DOHH2 (cell line): ENCODE measurements around the gene C3orf18.

Experiments used
- H3F3A ChIP-seq: fragments of 200-600 bp; sonication (generic), shearing (Covaris generic); 2 replicates; pipeline ENCODE4 v1.6.0; 2016; ENCODE audit warnings: antibody characterized with exemption, mild to moderate bottlenecking; ENCODE audit not compliant: control insufficient read depth, insufficient read depth
- H3K27ac ChIP-seq: fragments of 200-600 bp; sonication (generic); 2 replicates; pipeline ENCODE4 v1.5.1; 2014; ENCODE audit warnings: low read depth, mild to moderate bottlenecking, low read length, moderate library complexity
- H3K27me3 ChIP-seq: fragments of 200-600 bp; sonication (generic); 2 replicates; pipeline ENCODE4 v1.6.1; 2014; ENCODE audit warnings: mild to moderate bottlenecking, low read length, mixed read lengths; ENCODE audit not compliant: control insufficient read depth
- H3K36me3 ChIP-seq: fragments of 200-600 bp; sonication (generic); 2 replicates; pipeline ENCODE4 v1.6.1; 2014; ENCODE audit warnings: mild to moderate bottlenecking, low read length, moderate library complexity, mixed read lengths; ENCODE audit not compliant: control insufficient read depth
- H3K4me1 ChIP-seq: fragments of 200-600 bp; sonication (generic); 2 replicates; pipeline ENCODE4 v1.6.1; 2014; ENCODE audit warnings: mild to moderate bottlenecking, low read length, mixed read lengths; ENCODE audit not compliant: control insufficient read depth
- H3K4me2 ChIP-seq: fragments of 200-600 bp; sonication (generic); 2 replicates; pipeline ENCODE4 v1.6.0; 2014; ENCODE audit warnings: mild to moderate bottlenecking, low read length, moderate library complexity
- H3K4me3 ChIP-seq: fragments of 200-600 bp; sonication (generic); 2 replicates; pipeline ENCODE4 v1.5.1; 2014; ENCODE audit warnings: mild to moderate bottlenecking, low read length, mixed read lengths
- H3K79me2 ChIP-seq: fragments of 200-600 bp; sonication (generic); 2 replicates; pipeline ENCODE4 v1.6.1; 2014; ENCODE audit warnings: mild to moderate bottlenecking, low read length, mixed read lengths; ENCODE audit not compliant: control insufficient read depth
- H3K9me2 ChIP-seq: fragments of 200-600 bp; sonication (generic); replicated peaks from 2 replicates; pipeline ENCODE4 v1.6.1; 2014; ENCODE audit warnings: mild to moderate bottlenecking, low read length, mixed read lengths; ENCODE audit not compliant: control insufficient read depth
- H3K9me3 ChIP-seq: fragments of 200-600 bp; sonication (generic); 2 replicates; pipeline ENCODE4 v1.6.1; 2014; ENCODE audit warnings: antibody characterized with exemption, low read length, mixed read lengths; ENCODE audit not compliant: control insufficient read depth, insufficient read depth
- H4K20me1 ChIP-seq: fragments of 200-600 bp; sonication (generic); 2 replicates; pipeline ENCODE4 v1.6.0; 2014; ENCODE audit warnings: low read depth, mild to moderate bottlenecking, antibody characterized with exemption, low read length, moderate library complexity; ENCODE audit not compliant: control insufficient read depth, insufficient read depth
- EZH2phosphoT487 ChIP-seq: fragments of 200-600 bp; sonication (generic); IDR thresholded peaks from 2 replicates; pipeline ENCODE4 v1.6.1; 2017; ENCODE audit warnings: borderline replicate concordance, mild to moderate bottlenecking, antibody characterized with exemption, low read length, moderate library complexity, mixed read lengths
- TF ChIP-seq, protein P1 (sequence below): fragments of 200-600 bp; sonication (generic); IDR thresholded peaks from one replicate; pipeline ENCODE4 v1.5.1; 2014; ENCODE audit warnings: antibody characterized with exemption, mild to moderate bottlenecking, low read depth, low read length; ENCODE audit not compliant: poor library complexity, severe bottlenecking

Gene C3orf18

DNA sequence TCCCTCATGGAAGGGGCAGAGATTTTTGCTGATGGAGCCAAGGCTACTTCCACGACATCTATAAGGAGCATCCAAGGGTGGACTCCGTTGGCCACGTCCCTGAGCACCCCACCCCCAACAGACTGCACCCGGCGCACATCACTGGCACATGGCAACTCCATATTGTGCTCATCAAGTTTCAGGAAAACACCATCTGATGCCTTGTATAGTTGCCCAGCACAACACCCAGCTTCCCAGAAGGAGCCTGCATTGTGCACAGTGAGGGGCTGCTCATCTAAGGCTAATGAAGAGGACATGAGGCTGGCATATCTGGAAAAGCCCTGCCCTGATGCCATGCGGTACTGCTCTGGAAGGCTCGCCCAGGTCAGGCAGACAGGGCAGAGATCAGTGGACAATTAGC lies 49.1 kb downstream of the C3orf18 start:
- Histone ChIP-seq H3K9me3 (no peaks in the 10 kb centered on the region), H4K20me1 (no peaks in the 10 kb centered on the region), H3F3A (no peaks in the 10 kb centered on the region), H3K9me2 (no peaks in the 10 kb centered on the region), H3K4me1 (peaks cover 10% of the 10 kb centered on the region), H3K4me2 (no peak overlapping the region), H3K36me3 (no peaks in the 10 kb centered on the region), H3K79me2 (no peaks in the 10 kb centered on the region), H3K4me3 (no peak overlapping the region), H3K27me3 (peaks cover 7% of the 10 kb centered on the region; the same call in 1 of the 2 replicates), H3K27ac (no peak overlapping the region)
- TF ChIP-seq, protein P1, sequence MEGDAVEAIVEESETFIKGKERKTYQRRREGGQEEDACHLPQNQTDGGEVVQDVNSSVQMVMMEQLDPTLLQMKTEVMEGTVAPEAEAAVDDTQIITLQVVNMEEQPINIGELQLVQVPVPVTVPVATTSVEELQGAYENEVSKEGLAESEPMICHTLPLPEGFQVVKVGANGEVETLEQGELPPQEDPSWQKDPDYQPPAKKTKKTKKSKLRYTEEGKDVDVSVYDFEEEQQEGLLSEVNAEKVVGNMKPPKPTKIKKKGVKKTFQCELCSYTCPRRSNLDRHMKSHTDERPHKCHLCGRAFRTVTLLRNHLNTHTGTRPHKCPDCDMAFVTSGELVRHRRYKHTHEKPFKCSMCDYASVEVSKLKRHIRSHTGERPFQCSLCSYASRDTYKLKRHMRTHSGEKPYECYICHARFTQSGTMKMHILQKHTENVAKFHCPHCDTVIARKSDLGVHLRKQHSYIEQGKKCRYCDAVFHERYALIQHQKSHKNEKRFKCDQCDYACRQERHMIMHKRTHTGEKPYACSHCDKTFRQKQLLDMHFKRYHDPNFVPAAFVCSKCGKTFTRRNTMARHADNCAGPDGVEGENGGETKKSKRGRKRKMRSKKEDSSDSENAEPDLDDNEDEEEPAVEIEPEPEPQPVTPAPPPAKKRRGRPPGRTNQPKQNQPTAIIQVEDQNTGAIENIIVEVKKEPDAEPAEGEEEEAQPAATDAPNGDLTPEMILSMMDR, result no peak
- no peak for TF ChIP-seq EZH2phosphoT487

- no peaks in the 10 kb centered on the region for H3F3A ChIP-seq
- no peaks in the 10 kb centered on the region for H4K20me1 ChIP-seq
- TF ChIP-seq EZH2phosphoT487, result no peak
- TF ChIP-seq, protein P1, result no peak
- H3K4me2 ChIP-seq, result no peak overlapping the region
- H3K27me3 ChIP-seq, result peaks cover 9% of the 10 kb centered on the region; the same call in 1 of the 2 replicates
- H3K27ac ChIP-seq, result no peak overlapping the region
- no peaks in the 10 kb centered on the region for H3K79me2 ChIP-seq
- H3K9me3 ChIP-seq, result no peaks in the 10 kb centered on the region
- no peaks in the 10 kb centered on the region for H3K9me2 ChIP-seq
- no peaks in the 10 kb centered on the region for H3K36me3 ChIP-seq
- H3K4me3 ChIP-seq, result no peak overlapping the region
- peaks cover 10% of the 10 kb centered on the region for H3K4me1 ChIP-seq
These were observed 49.8 kb downstream of the C3orf18 start for GRCh38 chr3:50517721-50518206.

DNA sequence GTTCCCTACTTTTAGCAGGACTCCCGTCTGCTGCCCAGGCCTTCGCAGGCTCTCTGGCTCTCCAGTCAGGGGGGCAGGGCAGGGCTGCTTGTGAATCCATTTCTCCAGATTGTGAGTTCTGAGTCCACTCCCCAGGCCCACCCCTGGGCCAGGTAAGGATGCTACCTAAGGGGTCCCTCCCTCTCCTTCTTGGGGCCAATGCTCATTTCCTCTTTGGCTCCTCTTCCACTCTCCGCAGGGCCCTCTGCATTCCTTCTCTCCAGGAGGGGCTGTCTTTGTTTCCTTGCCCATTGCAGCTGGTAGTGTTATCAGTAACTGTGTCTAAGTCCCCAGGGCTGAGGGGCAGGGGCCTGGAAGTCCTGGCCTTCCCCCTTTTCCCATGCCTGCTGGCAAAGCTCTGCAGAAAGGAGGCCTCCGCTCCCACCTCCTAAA lies 51.1 kb downstream of the C3orf18 start:
- H3K27me3 ChIP-seq, result peaks cover 7% of the 10 kb centered on the region; the same call in 1 of the 2 replicates
- no peaks in the 10 kb centered on the region for H3K9me3 ChIP-seq
- H3K4me1 ChIP-seq, result peaks cover 10% of the 10 kb centered on the region
- H3K36me3 ChIP-seq, result no peaks in the 10 kb centered on the region
- H3K27ac ChIP-seq, result no peak overlapping the region
- H4K20me1 ChIP-seq, result no peaks in the 10 kb centered on the region
- no peaks in the 10 kb centered on the region for H3F3A ChIP-seq
- H3K9me2 ChIP-seq, result no peaks in the 10 kb centered on the region
- TF ChIP-seq EZH2phosphoT487, result no peak
- TF ChIP-seq, protein P1, result no peak
- H3K4me2 ChIP-seq, result no peak overlapping the region
- no peaks in the 10 kb centered on the region for H3K79me2 ChIP-seq
- no peak overlapping the region for H3K4me3 ChIP-seq
